Glomerular endothelial cell (primary cell): Measurements from ENCODE around the gene HACD2. TPM values are rescaled to one million over a fixed set of nuclear protein-coding genes. Genes with fewer than 3 reads are reported as not detected.

Experiments
- DNase-seq: peaks from one replicate; pipeline ENCODE4 v3.0.0-alpha.2; 2011; ENCODE audit warnings: low read depth, low spot score; ENCODE audit errors: extremely low read depth
- total RNA-seq: library from RNA; depleted of rRNA; stranded (reverse); fragments of >200 nt; gene quantifications from 2 replicates; pipeline ENCODE4 v1.2.3, GENCODE V29; 2015

Gene HACD2
- total RNA-seq, 1 donor from 2014 or later: 19.5 TPM

GRCh38 chr3:123449102-123449996 is 135.5 kb downstream of the HACD2 start:
- no peak for DNase-seq

- no peak for DNase-seq
Observed at GRCh38 chr3:123448536-123449101, 136.2 kb downstream of the HACD2 start, which contains the start of gene ADCY5. ADCY5 (minus strand) TSS chr3:123449090; CDS start chr3:123448545, 545 bp downstream.

GRCh38 chr3:123447749-123448517 is 136.9 kb downstream of the HACD2 start:
- no peak for DNase-seq

- no peak for DNase-seq
Observed at GRCh38 chr3:123447416-123447748, 137.5 kb downstream of the HACD2 start.

GRCh38 chr3:123446610-123447109 is 138.2 kb downstream of the HACD2 start:
- DNase-seq: no peak

- no peak for DNase-seq
Observed at GRCh38 chr3:123446210-123446609, 138.6 kb downstream of the HACD2 start.

- no peak for DNase-seq
Observed at GRCh38 chr3:123445702-123446101, 139.2 kb downstream of the HACD2 start.

- no peak for DNase-seq
Observed at GRCh38 chr3:123444744-123445143, 140.1 kb downstream of the HACD2 start.

- no peak for DNase-seq
Observed at GRCh38 chr3:123444023-123444422, 140.8 kb downstream of the HACD2 start.

- no peak for DNase-seq
Observed at GRCh38 chr3:123442908-123443307, 141.9 kb downstream of the HACD2 start.

- no peak for DNase-seq
Observed at GRCh38 chr3:123442125-123442524, 142.7 kb downstream of the HACD2 start.

Other genes starting within 250 kb of the HACD2 start
- gene ADCY5, start 136.0 kb downstream of the HACD2 start, total RNA-seq: not detected in 2 replicates